ENCODE data around the gene HDAC4. TPM values are rescaled to one million over a fixed set of nuclear protein-coding genes. Genes with fewer than 3 reads are reported as not detected.

HDAC4 gene
- total and polyA plus RNA-seq, 2 of the 8 experiments (the other 6 are each of a cell fraction or from before 2014, with no cell fraction given), result 15.4 to 31.5 TPM

DNA sequence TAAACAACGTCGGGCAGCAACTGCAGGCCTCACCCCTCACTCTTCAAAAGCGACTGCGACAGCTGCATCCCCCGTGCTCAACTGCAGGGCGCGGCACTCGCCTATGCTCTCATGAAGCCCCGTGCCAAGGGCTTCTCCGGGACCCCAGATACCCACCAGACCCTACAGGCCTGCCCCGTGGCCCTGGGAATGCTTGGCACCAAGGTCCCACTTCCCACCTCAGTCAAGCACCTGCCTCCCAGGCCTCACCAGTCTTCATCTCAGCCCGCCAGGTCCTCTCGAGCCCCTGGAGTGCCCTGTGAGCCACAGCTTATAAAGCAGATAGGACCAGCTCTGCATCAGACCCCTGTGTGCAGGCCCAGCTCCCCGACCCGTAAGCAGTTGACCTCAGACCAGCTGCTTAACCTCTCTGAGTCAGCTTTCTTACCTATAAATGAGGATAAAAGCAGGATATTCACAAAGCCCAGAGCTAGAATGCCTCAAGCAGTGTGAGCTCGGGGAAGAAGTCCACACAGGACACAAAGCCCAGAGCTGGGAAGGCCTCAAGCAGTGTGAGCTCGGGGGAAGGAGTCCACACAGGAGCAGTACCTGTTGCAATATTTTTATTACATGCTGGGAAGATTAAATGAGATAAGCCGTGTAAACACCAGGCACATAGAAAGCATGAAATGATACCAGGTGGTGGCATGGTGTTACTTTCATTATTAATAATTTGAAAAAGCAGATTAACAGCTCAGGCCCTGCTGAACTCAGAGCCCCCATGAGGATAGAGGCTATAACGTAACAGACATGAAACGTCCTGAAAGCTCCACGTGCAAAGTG lies 96.9 kb downstream of the HDAC4 start (continued):
- TF ChIP-seq, protein P1, sequence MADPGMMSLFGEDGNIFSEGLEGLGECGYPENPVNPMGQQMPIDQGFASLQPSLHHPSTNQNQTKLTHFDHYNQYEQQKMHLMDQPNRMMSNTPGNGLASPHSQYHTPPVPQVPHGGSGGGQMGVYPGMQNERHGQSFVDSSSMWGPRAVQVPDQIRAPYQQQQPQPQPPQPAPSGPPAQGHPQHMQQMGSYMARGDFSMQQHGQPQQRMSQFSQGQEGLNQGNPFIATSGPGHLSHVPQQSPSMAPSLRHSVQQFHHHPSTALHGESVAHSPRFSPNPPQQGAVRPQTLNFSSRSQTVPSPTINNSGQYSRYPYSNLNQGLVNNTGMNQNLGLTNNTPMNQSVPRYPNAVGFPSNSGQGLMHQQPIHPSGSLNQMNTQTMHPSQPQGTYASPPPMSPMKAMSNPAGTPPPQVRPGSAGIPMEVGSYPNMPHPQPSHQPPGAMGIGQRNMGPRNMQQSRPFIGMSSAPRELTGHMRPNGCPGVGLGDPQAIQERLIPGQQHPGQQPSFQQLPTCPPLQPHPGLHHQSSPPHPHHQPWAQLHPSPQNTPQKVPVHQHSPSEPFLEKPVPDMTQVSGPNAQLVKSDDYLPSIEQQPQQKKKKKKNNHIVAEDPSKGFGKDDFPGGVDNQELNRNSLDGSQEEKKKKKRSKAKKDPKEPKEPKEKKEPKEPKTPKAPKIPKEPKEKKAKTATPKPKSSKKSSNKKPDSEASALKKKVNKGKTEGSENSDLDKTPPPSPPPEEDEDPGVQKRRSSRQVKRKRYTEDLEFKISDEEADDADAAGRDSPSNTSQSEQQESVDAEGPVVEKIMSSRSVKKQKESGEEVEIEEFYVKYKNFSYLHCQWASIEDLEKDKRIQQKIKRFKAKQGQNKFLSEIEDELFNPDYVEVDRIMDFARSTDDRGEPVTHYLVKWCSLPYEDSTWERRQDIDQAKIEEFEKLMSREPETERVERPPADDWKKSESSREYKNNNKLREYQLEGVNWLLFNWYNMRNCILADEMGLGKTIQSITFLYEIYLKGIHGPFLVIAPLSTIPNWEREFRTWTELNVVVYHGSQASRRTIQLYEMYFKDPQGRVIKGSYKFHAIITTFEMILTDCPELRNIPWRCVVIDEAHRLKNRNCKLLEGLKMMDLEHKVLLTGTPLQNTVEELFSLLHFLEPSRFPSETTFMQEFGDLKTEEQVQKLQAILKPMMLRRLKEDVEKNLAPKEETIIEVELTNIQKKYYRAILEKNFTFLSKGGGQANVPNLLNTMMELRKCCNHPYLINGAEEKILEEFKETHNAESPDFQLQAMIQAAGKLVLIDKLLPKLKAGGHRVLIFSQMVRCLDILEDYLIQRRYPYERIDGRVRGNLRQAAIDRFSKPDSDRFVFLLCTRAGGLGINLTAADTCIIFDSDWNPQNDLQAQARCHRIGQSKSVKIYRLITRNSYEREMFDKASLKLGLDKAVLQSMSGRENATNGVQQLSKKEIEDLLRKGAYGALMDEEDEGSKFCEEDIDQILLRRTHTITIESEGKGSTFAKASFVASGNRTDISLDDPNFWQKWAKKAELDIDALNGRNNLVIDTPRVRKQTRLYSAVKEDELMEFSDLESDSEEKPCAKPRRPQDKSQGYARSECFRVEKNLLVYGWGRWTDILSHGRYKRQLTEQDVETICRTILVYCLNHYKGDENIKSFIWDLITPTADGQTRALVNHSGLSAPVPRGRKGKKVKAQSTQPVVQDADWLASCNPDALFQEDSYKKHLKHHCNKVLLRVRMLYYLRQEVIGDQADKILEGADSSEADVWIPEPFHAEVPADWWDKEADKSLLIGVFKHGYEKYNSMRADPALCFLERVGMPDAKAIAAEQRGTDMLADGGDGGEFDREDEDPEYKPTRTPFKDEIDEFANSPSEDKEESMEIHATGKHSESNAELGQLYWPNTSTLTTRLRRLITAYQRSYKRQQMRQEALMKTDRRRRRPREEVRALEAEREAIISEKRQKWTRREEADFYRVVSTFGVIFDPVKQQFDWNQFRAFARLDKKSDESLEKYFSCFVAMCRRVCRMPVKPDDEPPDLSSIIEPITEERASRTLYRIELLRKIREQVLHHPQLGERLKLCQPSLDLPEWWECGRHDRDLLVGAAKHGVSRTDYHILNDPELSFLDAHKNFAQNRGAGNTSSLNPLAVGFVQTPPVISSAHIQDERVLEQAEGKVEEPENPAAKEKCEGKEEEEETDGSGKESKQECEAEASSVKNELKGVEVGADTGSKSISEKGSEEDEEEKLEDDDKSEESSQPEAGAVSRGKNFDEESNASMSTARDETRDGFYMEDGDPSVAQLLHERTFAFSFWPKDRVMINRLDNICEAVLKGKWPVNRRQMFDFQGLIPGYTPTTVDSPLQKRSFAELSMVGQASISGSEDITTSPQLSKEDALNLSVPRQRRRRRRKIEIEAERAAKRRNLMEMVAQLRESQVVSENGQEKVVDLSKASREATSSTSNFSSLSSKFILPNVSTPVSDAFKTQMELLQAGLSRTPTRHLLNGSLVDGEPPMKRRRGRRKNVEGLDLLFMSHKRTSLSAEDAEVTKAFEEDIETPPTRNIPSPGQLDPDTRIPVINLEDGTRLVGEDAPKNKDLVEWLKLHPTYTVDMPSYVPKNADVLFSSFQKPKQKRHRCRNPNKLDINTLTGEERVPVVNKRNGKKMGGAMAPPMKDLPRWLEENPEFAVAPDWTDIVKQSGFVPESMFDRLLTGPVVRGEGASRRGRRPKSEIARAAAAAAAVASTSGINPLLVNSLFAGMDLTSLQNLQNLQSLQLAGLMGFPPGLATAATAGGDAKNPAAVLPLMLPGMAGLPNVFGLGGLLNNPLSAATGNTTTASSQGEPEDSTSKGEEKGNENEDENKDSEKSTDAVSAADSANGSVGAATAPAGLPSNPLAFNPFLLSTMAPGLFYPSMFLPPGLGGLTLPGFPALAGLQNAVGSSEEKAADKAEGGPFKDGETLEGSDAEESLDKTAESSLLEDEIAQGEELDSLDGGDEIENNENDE (IDR thresholded peaks at IDR 0.05; ENCODE audit: insufficient replicate concordance, low read length), result no peak
- TF ChIP-seq BCL11A (IDR thresholded peaks at IDR 0.05; ENCODE audit: low read depth in 2 of 2, low read length in 2 of 2) (no peak), SRF (IDR thresholded peaks at IDR 0.05; ENCODE audit: low read depth, low read length) (no peak), PHF8 (conservative IDR thresholded peaks at IDR 0.05; ENCODE audit: low read depth, low read length) (no peak), MAFK (IDR thresholded peaks at IDR 0.05; ENCODE audit: low read depth, low read length) (no peak), TAF7 (optimal IDR thresholded peaks at IDR 0.05; ENCODE audit: borderline replicate concordance, low read depth, low read length) (no peak), YY1 (IDR thresholded peaks at IDR 0.05; ENCODE audit: low read depth, low read length) (no peak), KDM5A (IDR thresholded peaks at IDR 0.05; ENCODE audit: low read length) (no peak)

All from H1 (cell line).